NCI-H460 (cell line): ENCODE data around the gene PLAAT2. TPM values are rescaled to one million over a fixed set of nuclear protein-coding genes. Genes with fewer than 3 reads are reported as not detected.
A peak's percentile ranks its signal among the peaks of the same experiment; 100 is the strongest.
"Not testable (repeated sequence)": the region's sequence is repeated elsewhere in the genome, so short reads cannot be mapped to it uniquely, and the experiment has no call there.

Experiments used
- DNase-seq: peaks from one replicate; pipeline ENCODE4 v3.0.0-alpha.2; 2016; ENCODE audit warnings: low read depth; ENCODE audit errors: extremely low read depth
- total RNA-seq: library from RNA; depleted of rRNA; stranded (reverse); fragments of >200 nt; shearing (Covaris generic); gene quantifications from 2 replicates; pipeline ENCODE4 v1.2.3, GENCODE V29; 2014

The PLAAT2 gene
- total RNA-seq, 1 experiment from 2014 or later = not detected

GRCh38 chr11:63581224-63581623, 18.0 kb upstream of the PLAAT2 start:
- not testable (repeated sequence) for DNase-seq

DNA sequence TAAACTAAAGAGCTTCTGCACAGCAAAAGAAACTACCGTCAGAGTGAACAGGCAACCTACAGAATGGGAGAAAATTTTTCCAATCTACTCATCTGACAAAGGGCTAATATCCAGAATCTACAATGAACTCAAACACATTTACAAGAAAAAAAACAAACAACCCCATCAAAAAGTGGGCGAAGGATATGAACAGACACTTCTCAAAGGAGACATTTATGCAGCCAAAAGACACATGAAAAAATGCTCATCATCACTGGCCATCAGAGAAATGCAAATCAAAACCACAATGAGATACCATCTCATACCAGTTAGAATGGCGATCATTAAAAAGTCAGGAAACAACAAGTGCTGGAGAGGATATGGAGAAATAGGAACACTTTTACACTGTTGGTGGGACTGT, 15.7 kb upstream of the PLAAT2 start:
- DNase-seq = not testable (repeated sequence)

DNA sequence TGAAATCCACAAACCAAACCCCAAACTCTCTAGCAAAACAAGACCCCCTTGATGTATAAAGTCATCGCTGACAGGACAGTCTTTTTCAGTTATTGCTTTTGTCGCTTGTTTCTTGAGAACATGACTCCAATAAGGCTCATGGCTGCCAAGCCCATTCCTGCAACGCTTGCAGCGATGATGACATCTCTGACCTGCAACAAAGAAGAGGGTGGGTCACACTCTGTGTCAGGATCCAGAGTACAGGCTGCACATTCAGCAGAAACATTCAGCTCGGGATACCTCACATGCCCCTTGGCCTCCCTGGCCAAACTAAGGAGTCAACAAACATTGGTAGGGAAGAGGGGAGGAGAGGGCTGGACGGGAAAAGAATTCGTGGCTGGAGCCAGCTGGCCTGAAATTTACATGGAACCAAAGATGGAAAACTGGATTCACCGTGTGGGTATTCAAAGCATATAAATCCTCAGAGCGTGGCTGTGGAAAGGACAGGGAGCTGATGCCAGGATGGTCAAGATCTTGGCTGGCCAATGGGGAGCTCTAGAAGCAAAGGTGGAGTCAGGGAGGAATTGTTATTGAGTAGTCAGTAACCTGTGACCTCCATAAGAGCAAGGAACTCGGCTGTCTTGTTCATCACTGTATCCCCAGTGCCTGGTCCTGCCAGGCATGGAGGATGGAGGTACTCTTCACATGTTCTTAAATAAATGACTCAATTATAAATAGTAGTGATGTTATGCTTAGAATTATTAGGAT, 11.8 kb upstream of the PLAAT2 start:
- no peak for DNase-seq

DNA sequence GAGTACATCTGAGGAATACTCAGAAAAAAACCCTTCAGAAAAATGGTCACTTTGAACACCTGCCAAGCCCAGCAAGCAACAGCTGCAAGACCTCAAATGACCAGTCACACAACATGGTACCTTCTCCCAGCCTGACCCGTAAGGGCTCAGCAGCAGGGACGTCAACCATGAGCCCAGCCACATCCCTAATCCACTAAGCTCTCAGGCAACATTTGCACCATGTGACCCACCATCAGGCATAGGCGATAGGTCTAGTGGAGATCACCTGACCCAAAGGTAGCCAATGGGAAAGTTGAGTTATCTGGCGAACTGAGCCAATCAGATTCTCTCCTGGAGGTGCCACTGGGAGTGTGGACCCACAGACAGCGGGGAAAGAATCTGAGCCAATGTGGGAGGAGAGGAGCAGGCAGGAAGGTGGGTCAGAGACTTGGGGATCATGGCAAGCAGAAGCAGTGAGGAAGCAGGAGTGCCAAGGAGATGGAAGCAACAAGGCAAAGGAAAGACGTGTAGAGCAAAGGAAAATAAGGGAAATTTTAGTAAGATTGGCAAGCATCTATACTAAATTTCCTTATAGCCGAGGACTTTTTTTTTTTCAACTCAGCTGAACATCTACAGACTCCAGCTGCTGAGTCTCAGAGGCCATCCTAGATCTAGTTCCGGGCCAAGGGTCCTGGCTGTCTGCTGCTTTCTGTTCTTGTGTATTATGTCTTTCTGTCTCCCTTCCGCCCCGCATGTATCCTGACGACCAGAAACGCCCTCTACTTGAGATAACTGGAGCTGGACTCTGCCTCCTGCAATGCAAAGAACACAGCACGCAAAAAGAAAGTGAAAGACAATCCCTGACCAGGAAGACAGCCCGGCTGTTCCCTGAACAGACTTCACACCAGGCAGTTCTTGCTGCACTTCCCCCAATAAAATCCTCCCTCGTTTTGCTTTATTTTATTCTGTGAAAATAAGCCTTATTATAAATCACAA, 11.0 kb upstream of the PLAAT2 start:
- peak; percentile 38 for DNase-seq

DNA sequence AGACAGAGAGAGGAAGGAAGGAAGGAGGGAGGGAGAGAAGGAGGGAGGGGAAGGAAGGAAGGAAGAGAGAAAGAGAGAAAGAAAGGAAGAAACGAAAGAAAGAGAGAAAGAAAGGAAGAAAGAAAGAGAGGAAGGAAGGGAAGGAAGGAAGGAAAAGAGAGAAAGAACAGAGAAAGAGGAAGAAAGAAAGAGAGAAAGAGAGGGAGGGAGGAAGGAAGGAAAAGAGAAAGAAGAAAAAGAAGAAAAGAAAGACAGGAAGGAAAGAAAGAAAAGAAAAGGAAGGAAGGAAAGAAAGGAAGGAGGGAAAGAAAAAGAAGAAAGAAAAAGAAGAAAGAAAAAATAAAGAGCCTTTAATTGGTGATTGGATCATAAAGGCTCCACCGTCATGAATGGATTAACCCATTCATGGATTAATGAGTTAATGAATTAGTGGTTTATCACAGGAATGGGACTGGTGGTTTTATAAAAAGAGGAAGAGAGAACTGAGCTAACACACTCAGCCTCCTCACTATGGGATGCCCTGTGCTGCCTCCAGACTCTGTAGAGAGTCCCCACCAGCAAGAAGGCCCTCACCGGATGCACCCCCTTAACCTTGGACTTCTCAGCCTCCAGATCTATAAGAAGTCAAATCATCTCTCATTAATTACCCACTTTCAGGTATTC, 9.0 kb upstream of the PLAAT2 start:
- DNase-seq = no peak

DNA sequence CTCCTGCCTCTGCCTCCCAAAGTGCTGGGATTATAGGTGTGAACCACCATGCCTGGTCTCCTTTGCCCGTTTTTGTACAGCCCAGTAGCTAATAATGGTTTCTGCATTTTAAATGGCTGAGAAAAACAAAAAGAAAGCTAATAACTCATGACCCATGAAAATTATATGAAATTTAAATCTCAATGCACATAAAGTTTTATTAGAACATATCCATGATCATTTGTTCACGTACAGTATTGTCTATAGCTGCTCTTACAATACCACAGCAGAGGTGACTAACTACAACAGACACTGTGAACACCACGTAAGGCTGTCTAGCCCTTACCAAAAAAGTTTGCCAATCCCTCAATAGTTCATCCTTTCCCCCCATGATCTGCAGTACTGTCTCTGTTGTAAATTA, 6.4 kb upstream of the PLAAT2 start:
- DNase-seq = no peak

DNA sequence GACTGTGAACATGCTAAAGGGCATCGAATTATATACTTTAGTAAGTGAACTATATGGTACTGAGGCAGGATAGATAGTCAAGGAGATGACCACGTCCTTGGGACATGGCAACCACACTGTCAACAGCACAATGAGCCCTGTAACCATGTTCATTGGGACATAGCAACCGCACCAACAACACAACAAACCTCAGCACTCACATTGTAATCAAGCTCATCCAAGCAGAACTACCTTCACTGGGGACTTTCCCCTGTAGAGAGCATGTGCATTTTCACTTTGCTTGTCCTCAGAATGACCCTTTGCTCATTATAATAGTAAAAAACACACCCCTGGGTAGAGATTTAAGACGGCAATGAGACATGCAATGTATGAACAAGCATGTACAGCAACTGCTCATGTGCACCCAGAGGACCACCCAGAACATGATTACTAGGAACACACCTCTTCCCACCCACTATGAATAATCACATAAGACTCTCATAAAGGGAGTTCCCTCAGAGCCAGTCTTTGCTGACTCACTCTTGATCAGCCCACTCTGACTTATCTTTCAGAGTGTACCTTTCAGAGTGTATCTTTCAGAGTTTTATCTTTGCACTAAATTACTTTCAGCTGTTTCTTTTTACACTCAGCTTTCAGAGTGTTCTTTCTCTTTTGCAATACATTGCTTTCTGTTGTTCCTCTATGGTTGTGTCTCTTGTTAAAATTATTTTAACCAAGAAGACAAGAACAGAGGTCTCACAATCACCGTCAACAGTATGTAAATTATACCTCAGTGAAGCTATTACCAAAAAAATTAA, 4.1 kb upstream of the PLAAT2 start:
- peak; percentile 82 for DNase-seq

- no peak for DNase-seq
Observed at GRCh38 chr11:63564784-63565350, 1.7 kb upstream of the PLAAT2 start.

DNA sequence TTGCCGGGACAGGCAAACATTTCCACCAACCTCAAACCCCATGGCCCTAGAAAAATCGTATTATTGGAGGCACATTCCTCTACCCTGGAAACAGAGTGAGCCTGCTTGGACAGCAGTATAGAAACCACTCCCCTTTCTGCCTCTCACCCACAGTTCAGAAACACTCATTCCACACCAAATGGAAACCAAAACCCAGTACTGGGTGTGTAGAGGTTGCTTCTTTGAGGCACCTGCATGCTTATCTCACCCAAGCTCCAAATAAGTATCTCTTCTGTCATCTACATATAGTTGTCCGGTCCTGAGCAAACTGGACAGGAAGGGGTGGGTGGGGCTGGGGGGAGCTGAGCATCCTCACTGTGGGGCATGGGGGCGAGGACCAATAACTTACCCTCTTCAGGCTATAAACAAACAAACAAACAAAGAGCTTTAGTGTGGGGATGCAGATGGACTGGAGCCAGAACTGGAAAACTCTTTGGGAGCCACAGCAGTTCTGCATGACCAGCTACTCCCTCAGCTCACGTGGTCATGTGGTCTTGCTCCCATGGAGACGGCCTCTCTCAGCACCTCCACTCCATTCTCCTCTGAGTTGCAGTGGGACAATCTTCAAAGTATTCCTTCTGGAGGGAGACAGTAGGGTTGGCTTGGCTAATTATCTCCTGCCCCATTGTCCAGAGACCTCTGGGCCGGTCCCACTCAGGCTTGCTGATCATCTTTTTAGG, 1.0 kb upstream of the PLAAT2 start:
- no peak for DNase-seq

DNA sequence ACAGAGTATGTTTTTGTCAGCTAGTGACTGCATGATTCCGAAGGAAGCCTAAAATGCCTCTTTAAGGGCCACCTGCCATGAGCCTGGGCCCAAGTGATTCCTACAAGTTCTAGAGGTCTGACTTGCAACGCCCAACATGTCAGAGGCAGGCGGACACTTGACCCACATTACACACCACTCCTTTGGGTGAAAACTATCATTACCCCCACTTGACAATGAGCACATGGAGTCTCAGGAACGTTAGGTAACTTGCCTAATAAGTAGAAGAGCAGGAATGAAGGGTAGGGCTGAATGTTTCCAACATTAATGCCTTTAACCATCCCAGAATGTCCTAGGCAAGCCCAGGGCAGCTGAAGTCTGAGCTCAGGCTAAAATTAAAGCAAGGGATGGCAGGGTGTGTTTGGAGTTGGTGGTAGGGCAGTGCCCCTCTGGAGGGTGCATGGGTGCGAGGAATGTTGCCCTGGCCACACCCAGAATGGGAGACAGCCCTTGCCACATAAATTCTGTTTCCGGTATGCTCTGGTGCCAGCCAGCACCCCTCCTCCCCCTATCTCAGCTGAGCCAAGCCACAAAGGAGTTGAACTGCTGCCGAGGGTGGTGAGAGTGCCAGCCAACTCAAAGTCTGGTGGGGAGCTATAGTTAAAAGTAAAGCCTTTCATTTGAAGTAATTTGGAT, 2.5 kb downstream of the PLAAT2 start:
- DNase-seq = no peak

DNA sequence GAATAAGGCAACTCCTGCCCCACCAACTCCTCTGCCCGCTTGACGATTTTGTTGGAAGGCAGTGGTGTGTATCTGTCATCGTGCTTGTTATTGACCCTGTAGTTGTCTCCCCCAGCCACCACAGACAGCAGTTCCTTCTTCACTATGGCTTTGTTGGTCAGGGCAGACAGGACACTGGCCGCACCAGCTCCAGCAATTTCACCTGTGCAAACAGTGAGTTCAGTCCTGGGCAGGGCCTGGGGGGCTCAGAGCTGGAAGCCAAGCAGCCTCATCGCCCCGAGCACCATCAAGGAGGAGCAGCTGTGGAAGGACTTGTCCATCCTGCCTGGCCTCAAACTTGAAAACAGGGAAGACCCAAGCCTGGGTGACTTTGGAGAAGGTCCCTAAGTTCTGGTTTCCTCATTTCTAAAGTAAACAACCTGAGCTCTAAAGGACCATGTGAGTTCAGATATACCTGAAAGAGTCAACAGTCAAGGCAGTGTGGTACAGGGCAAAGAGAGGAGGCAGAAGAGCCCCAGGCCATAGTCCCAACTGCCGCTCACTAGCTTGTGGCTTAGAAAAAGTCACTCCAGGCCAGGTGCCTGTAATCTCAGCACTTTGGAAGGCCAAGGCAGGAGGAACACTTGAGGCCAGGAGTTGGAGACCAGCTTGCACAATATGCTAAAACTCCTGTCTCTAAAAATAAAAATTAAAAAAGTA, 4.6 kb downstream of the PLAAT2 start:
- no peak for DNase-seq

DNA sequence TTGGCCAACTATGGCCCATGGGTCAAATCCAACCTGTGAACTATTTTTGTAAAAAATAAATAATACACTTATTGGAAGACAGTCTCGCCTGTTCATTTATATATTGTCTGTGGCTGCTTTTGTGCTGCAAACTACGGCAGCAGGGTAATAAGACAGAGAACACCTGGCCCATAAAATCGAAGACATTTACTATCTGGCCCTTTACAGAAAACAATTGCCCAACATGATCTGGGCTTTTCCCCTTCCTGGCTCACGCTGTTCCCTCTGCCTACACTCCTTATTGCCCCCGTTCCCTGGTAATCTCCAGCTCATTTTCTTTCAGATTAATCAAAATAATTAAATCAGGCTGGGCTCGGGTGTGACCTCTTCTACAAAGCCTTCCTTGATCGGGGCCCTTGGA, 5.6 kb downstream of the PLAAT2 start:
- DNase-seq = no peak

GRCh38 chr11:63556404-63557013, 6.7 kb downstream of the PLAAT2 start:
- DNase-seq = no peak

DNA sequence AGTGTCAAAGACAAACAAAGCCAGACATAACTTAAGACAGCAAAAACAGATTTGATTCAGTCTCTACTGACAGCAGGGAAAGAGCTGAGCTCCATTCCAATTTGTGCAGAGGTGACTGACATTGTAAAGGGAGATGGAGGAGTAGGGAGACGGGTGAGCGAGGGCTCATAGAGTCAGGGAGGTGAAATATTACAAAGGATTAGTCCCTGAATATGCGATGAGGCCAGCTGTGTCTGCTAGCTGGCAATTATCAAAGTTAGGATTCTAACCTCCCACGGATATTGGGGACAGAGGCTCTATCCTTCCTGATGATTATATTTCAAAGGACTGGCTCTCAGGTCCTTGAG, 8.3 kb downstream of the PLAAT2 start:
- DNase-seq = no peak

GRCh38 chr11:63553759-63554158, 9.4 kb downstream of the PLAAT2 start:
- no peak for DNase-seq

DNA sequence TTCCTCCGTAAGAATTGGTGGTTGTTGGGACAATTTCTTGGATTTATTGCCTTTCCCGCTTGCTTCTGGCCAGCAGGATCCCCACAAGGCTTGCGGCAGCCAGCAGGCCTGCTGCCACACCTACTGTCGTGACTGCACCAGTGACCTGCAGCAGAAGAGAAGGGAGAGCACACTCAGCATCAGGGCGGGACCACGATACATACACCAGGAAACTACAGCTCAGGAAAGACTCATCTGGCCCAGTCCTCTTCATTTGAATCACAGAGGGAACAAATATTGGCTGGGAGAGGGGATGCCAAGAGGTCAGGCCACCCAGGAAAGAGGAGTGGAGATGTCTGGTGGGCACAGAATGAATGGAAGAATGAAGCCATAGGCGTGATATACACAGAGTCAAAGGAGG, 10.3 kb downstream of the PLAAT2 start:
- no peak for DNase-seq

- no peak for DNase-seq
Observed at GRCh38 chr11:63551889-63552266, 11.3 kb downstream of the PLAAT2 start.
